Activated CD8-positive, alpha-beta memory T cell treated with anti-CD3 and anti-CD28 coated beads, Interleukin-2, amount 50 U/mL, for 1 hour (primary cell): ENCODE measurements around the gene FAM107A.

Experiments used
- DNase-seq: peaks from one replicate; pipeline ENCODE4 v3.0.0-alpha.2; 2020; ENCODE audit errors: extremely low read depth

Gene FAM107A

DNA sequence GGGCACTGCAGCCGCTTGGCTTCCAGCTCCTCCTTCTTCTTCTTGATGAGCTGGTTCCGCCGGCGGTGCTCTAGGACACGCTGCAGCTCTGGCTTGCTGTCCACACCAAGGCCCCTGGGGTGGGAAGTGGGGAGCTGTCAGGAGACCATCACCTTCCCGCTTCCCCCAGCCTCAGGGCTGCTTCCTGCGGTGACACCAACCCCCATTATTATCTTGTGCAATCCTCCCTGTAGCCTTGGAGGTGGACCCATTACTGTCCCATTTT is 10.0 kb downstream of the FAM107A start:
- no peak for DNase-seq

GRCh38 chr3:58566398-58567250 is 10.6 kb downstream of the FAM107A start:
- DNase-seq = no peak

- no peak for DNase-seq
Measured at GRCh38 chr3:58565621-58566397, 11.4 kb downstream of the FAM107A start.

- DNase-seq = no peak
Measured at GRCh38 chr3:58564456-58565160, 12.6 kb downstream of the FAM107A start.

- no peak for DNase-seq
Measured at GRCh38 chr3:58564054-58564453, 13.1 kb downstream of the FAM107A start.

GRCh38 chr3:58563386-58564035 is 13.7 kb downstream of the FAM107A start:
- no peak for DNase-seq

GRCh38 chr3:58562498-58562897 is 14.7 kb downstream of the FAM107A start:
- no peak for DNase-seq

DNA sequence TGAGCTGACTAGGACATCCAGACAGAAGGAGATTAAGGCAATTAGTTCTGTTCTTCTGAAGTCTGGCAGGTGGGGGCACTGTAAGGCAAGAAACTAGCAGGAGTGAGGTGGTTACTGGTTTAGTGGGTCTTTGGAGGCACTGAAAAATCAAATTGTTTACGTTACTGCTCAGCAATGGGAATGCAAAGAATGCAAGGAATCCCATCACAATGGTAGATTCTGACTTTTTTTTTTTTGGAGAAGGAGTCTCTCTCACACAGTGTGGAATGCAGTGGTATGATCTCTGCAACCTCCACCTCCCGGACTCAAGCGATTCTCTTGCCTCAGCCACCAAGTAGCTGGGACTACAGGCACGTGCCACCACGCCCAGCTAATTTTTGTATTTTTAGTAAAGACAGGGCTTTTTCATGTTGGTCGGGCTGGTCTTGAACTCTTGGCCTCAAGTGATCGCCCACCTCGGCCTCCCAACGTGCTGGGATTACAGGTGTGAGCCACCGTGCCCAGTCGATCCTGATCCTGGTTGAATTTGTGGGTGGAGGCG is 16.4 kb downstream of the FAM107A start:
- DNase-seq = no peak

DNA sequence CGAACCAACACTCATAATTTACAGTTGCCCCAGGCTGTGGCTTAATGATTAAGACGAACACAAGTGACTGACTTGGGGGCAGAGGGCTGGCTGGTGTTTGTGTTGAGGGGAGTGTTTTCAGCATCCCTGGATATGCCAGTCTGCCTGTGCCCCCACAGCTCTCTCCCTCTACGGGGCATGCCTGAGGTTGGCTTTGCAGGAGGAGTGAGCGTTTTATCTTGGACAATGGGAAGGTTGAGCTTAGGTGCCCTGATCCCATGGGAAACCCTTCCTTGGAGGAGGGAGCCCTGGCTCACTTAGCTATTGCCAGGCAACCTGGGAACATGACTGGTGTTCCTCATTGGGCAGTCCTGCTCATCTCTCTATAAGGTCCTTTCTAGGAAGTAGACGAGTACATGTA is 17.6 kb downstream of the FAM107A start:
- no peak for DNase-seq

DNA sequence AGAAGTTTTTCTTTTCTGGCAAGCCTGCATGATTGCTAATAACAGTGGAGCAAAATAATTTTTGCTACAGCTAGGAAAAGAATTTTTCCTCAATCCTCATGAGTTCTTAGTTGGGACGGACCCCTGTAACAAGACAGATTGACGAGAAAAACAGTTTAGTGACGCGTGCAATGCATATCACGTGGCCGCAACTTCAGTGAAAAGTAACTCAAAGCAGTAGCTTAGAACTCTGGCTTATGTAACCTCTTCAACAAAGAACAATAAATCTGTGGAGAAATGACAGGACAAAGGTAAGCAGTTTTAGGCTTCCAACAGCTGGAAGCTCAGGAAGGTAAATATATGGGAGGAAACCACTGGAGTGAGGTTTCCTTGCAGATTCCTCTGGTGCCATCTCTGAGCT is 19.7 kb downstream of the FAM107A start:
- DNase-seq = no peak

DNA sequence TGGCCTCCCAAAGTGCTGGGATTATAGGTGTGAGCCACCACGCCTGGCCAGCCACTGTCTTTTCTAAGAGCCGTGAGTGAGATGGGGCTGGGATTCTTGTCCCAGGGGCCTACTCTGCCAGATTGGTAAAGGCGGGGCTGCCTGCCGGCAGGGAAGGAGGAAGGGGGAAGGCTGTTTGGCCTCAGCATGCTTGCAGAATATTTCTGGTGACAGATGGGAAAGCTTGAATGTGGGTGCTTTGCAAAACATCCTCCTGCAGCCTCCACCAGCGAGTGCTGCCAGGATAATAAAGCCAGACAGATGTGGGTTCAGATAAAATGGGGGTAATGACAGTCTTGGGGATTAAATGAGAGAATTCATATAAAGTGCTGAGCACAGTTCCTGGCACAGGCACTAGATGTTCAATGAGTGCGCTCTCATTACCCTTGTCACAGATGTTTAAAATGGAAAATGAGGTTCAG is 20.4 kb downstream of the FAM107A start:
- no peak for DNase-seq

GRCh38 chr3:58556001-58556400 is 21.2 kb downstream of the FAM107A start:
- no peak for DNase-seq

DNA sequence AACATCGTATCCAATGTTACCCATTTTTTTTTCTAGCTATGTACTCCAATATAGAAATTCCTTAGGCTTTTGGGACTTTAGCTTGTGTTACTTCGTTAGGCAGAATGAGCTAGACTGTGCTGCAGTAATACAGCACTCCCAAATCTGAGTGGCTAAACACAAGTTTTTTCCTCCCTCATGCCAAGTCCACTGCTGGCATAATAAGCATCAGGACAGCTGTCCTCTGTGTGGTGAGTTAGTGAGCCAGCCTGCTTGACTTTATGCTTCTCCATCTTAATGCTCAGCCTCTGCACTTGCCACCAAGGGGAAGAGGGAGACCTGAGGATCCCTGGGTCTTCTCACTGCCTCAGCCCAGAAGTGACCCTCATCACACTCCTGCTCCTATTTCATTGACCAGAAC is 22.0 kb downstream of the FAM107A start:
- no peak for DNase-seq

DNA sequence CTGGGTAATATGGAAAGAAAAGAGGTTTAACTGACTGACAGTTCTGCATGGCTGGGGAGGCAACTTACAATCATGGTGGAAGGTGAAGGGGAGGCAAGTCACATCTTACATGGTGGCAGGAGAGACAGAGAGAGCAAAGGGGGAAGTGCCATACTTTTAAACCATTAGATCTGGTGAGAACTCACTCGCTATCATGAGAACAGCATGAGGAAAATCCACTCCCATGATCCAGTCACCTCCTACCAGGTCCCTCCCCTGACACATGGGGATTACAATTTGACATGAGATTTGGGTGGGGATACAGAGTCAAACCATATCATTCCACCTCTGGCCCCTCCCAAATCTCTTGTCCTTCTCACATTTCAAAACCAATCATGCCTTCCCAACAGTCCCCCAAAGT is 24.2 kb downstream of the FAM107A start:
- no peak for DNase-seq

- no peak for DNase-seq
Measured at GRCh38 chr3:58551636-58552180, 25.5 kb downstream of the FAM107A start.

DNA sequence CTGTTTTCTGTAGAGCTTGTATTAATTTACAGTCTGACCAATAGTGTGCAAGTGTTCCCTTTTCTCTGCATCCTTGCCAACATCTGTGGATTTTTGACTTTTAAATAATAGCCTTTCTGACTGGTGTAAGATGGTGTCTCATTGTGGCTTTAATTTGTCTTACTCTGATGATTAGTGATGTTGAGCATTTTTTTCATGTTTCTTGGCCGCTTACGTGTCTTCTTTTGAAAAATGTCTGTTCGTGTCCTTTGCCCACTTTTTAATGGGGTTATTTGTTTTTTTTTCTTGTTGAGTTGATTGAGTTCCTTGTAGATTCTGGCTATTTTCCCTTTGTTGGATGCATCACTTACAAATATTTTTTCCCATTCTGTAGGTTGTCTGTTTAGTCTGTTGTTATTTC is 32.6 kb downstream of the FAM107A start:
- no peak for DNase-seq

- no peak for DNase-seq
Measured at GRCh38 chr3:58540176-58540858, 36.9 kb downstream of the FAM107A start.

- no peak for DNase-seq
Measured at GRCh38 chr3:58539626-58540025, 37.6 kb downstream of the FAM107A start.

DNA sequence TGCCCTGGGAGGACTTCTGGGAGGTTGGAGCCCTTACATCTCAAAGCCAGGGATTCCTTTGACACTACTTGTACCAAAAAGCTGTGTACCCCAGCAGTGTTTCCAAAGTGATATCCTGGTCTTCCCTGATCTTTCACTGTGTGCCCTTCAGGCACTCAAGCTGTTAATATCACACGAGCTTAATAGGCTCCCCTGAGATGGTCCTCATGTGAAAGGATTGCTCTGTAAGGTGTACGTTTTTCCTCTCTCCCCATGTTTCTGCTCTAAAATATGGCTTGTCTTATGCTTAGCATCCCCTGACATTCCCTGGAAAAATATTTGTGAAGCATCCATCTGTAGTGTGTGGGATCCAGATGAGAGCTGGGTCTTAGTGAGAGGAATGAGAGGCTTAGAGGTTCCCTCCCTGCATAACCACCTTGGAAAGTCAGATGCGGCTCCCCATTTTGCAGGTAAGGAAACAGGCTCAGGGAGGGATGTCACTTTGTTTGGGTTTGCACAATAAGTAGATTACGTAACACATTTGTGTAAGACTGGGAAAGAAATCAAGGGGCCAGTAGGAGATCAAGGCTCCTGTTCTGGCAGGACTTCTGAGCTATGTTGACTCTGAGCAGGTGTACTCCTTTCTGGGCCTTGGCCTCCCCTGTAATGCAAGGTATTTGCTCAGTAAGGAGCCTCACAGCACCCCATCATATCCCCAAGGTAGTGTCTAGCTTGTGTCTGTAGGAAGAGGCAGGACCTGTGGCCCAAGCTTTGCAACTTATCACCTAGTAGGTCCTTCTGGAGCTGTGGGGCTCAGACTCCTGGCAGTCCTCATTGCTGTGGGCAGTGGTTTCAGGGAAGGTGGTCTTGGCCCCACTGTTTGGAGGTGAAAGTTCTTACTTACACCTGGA is 39.5 kb downstream of the FAM107A start:
- DNase-seq = no peak
